RPMI8226 (cell line): ENCODE measurements around the gene GPR146.

ENCODE experiments used
- DNase-seq: peaks from one replicate; pipeline ENCODE4 v3.0.0-alpha.2; 2015

Gene GPR146

GRCh38 chr7:1045069-1046063 is 1.0 kb downstream of the GPR146 start:
- DNase-seq: no peak

DNA sequence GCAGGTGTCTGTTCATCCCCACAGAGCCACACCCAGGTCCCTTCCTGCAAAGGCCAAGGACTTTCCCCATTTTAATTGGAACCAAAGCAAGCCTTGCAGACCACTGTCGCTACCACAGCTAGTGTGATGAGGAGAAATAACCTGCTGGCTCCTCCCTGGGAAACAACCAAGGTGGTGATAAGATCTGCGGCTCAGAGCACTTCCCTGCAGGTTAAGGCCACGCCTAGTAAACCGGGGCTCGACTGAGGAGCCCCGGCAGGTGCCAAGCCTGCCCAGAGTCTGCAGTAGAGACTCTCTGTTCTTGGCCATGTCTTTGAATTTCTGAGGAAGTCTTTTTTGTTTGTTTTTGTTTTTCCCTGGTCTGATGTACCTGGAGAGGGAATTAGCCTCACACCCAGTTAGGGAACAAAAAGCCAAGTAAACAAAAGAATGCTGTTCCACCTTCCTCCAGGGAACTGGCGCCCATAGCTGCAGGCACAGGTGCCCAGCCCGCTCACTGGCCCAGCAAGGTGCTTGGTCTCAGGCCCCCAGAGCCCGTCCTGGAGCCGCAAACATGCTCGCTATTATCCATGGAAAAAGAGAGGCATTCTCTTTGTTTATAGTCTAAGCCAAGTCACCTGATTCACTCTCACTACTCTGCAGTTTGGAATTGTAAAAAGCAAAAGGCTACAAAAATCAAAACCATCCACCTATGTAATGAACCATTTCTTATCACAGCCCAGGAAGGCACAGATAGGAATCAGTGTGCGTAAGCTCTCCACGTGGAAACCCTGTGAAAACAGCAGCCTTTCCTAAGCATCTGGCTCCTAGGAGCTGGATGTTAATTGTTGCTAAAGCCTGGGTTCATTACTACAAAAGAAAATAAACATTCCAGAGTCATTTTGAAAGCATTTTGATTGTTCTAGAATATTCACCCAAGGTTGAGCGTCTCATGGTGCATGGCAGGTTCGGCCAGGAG is 2.7 kb downstream of the GPR146 start:
- DNase-seq: no peak

DNA sequence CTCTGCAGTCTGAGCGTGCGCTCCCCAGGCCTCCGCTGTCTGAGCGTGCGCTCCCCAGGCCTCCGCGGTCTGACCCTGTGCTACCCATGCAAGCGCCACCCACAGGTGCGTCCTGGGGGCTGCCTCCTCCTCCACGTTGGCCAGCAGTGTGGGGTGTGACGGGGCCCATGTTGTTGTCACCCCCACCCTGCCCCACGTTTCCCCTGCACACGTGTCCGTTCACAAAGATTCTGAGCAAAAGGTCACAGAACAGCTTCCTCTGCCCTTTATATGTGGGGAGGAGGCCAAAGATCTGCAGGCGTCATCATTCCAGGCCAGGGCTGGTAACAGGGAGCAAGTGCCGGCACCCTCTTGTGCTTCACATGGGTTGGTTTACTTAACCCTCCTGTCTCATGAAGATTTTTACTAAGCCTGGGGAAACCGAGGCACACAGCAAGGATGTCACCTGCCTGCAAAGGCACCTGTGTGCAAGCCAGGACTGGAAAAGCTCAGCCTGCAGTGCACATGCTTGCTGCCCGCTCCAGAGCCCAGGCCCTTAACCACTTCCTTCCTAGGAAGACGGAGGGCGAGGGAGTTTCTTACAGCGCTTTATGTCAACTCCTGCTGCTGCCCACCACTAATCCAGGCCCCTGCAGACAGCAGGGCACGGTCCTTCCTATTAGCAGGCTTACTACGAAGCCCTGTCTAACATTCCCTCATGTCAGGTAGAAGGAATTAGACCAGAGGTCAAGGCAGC is 4.8 kb downstream of the GPR146 start:
- DNase-seq: no peak

GRCh38 chr7:1049801-1050200 is 5.5 kb downstream of the GPR146 start:
- DNase-seq: no peak

GRCh38 chr7:1050254-1050906 is 6.0 kb downstream of the GPR146 start:
- no peak for DNase-seq

- no peak for DNase-seq
These were observed 6.8 kb downstream of the GPR146 start for GRCh38 chr7:1050956-1051690.

- no peak for DNase-seq
These were observed 7.9 kb downstream of the GPR146 start for GRCh38 chr7:1052031-1052818.

DNA sequence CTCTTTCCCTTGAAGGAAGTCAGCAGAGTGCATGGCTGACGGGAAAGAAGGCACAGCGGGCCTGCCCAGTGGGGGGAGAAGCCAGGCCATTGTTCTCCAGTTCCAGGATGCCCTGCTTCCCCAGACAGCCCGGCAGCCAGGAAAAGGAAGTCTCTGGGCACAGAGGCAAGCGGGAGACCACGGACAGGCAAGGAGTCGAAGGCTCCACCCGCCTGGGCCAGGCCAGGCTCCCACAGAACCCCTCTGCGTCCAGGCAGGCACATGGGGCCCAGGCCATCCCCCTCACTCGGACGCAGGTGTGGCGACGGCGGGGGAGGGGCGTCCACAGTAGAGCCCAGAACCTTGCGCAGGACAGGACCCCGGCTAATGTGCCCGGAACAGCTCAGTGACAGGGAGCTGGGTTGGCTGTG is 8.7 kb downstream of the GPR146 start:
- DNase-seq: no peak

DNA sequence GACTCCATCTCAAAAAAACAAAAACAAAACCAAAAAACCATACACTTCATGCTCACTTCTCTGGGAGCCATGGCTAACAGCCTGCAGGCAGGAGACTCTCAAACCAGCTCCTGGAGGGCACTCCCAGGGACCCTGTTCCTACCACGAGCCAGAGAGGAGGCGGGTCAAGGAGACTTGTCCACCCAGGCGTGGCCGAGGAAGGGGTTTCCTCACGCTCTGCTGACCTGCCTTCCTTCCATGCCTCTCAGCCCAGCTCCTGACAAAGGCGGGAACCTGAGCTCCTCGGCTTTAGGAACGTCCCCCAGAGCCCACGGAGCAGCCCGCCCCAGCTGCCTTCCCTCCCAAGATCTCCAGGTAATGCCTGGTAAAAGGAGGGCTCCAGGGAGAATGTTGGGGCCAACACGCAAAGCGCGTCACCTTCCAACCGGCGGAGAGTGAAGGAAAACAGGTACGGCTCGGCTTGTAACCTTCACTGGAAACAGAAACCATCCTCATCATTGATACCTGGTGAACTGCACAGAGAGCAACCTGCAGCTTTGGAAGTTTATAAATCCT is 9.5 kb downstream of the GPR146 start:
- no peak for DNase-seq

GRCh38 chr7:1054438-1054837 is 10.1 kb downstream of the GPR146 start:
- no peak for DNase-seq

DNA sequence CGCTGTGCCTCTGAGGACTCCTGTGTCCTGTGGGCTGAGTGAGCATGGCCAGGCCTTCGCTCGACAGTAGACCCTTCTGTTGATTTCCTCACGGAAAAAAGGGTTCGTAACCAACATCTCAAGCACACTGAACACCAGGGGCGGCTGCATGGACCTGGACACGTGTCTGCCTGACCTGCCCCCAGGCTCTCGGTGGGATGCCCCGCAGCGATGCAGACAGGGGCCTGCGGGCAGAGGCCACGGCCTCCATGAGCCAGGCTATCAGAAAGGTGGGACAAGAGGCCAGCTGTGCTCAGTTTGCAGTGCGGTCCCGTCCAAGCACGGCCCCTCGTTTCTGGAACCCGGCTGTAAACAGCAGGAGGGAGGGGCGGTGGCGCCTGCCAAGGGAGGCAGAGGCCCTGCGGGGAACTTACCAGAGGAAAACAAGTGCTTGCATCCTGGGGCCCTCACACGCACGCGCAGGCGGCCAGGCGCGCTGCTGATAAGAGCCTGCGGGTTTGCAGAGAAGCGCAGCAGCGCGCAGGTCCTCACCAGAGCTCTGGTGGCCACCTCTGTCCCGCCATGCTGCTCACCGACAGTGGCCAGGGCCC is 10.6 kb downstream of the GPR146 start:
- no peak for DNase-seq

DNA sequence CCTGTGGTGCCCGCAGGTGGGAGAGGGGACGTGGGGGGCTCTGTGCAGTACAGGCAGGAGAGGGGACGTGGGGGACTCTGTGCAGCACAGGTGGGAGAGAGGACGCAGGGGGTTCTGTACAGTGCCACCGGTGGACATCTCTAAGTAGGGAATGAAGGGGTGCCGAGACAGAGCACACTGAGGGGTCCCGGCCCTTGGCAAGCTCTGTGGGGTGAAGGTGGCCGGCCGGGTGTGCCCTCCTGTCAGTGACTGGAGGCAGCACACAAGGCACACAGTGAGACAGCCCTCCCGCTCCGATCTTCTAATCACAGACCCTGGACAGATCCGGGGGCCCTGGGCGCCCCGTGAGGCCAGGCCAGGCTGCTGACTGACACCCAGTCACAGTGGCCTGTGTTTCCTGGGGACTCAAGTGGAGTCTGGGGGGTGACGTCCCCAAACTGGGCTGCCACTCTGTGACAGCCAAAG is 11.2 kb downstream of the GPR146 start:
- DNase-seq: no peak

GRCh38 chr7:1055956-1056784 is 11.8 kb downstream of the GPR146 start:
- no peak for DNase-seq

DNA sequence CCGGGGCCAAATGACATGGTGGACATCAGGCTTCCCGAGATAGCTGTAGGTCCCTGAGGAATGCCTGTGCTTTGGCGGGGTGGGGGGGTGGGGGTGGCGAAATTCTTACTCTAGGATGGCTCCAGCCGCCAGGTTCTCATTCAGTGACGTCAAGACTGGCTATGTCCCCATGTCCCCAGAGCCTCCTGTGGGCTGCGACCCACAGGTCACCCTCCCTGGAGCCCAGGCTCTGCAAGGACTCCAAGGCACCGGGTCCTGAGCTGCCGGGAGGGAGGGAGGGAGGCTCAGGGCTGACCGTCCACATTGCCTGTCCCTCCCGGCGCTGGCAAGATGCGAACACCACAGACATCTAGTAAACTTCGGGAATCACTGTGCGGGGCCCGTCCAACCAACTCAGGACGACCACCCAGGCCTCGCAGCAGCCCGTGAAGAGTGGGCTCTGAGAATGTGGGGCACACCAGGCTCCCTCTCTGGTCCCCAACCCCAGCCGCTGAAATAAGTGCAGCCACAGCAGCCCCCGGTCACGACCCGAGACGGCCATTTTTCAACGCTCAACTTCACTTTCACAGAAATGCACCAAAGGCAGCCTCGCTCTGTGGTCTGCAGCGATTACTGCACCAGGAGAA is 12.6 kb downstream of the GPR146 start:
- DNase-seq: no peak

DNA sequence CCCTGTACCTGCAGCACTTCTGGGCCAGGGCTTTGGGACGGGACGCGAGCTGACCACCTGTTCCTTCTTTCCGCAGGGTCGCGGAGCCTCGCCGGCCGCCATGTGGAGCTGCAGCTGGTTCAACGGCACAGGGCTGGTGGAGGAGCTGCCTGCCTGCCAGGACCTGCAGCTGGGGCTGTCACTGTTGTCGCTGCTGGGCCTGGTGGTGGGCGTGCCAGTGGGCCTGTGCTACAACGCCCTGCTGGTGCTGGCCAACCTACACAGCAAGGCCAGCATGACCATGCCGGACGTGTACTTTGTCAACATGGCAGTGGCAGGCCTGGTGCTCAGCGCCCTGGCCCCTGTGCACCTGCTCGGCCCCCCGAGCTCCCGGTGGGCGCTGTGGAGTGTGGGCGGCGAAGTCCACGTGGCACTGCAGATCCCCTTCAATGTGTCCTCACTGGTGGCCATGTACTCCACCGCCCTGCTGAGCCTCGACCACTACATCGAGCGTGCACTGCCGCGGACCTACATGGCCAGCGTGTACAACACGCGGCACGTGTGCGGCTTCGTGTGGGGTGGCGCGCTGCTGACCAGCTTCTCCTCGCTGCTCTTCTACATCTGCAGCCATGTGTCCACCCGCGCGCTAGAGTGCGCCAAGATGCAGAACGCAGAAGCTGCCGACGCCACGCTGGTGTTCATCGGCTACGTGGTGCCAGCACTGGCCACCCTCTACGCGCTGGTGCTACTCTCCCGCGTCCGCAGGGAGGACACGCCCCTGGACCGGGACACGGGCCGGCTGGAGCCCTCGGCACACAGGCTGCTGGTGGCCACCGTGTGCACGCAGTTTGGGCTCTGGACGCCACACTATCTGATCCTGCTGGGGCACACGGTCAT is 13.3 kb downstream of the GPR146 start:
- no peak for DNase-seq

GRCh38 chr7:1058311-1058710 is 14.0 kb downstream of the GPR146 start:
- no peak for DNase-seq

DNA sequence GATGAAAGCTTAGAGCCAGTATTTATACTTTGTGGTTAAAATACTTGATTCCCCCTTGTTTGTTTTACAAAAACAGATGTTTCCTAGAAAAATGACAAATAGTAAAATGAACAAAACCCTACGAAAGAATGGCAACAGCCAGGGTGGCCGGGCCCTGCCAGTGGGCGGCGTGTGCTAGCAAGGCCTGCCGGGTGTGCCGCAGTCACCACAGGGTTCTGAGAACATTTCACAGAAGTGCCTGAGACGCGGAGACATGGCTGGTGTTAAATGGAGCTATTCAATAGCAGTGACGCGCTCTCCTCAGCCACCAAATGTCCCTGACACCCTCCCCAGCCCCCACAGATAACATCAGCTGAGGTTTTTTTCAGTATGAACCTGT is 14.5 kb downstream of the GPR146 start:
- no peak for DNase-seq
